Ovary (tissue), 3 donors: ENCODE data around the gene FCHSD1.

ENCODE experiments used
- EP300 ChIP-seq: sonication (generic); formaldehyde crosslinking; IDR thresholded peaks from one replicate; pipeline ENCODE4 v1.6.1; 2017; ENCODE audit warnings: antibody characterized with exemption
- POLR2A ChIP-seq: fragments of 450-650 bp; IDR thresholded peaks from one replicate; pipeline ENCODE4 v1.6.1; 2017; ENCODE audit warnings: antibody characterized with exemption, mild to moderate bottlenecking, moderate library complexity
- TF ChIP-seq, protein P1 (sequence below), 3 donors: fragments of 450-650 bp in 2 of 3; fragments of 200-600 bp in 1 of 3; IDR thresholded peaks; one replicate each; pipeline versions ENCODE4 v1.5.1 to v1.8.0; 2016 to 2022; ENCODE audit warnings: antibody characterized with exemption in 3 of 3, mild to moderate bottlenecking in 1 of 3
- donor health status: DM: no; HTN: no; CAD: no.

DNA sequence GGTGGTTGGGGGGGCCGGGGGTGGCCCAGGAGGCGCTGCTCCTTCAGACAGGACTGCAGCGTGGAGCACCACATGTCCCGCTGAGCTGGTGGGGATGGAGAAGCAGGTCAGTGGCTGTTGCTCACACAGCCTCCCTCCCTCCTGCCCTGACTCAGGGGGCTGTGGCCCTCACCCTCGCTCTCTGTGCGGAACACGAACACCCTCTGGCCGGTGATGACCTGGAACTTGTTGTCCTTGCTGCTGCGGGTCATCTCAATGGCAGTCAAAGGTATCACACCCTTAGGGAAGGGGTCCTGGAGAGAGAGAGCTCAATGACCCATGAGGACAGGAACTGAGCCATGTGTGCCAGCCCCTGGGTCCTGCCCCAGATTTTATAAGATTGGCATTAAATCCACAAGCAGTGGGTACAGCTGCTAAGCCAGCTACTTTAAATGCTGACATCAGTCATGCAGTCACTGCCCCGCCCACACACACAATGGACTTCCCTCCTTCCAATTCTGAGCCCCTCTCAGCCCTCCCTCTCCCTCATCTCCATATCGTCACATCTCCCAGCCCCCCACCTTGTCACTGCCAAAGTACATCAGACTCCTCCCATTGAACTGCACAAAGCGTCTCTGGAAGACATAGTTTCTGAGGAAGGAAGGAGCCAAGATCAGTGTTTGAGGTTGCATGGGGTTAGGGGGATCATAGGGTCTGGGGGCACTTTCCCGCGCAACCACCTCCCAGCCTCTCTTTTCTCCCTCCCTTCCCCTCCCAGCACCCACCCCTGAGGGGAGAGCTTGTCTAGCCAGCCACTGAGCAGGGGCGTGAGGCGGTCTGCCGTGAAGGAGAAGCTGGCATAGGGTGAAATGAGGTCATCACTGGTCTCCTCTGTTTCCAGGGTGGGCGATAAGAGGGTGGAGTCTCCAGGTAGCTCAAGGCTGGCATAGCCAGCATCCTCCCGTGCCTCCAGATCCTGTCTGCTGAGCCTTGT is 21.9 kb upstream of the FCHSD1 start:
- TF ChIP-seq, protein P1, sequence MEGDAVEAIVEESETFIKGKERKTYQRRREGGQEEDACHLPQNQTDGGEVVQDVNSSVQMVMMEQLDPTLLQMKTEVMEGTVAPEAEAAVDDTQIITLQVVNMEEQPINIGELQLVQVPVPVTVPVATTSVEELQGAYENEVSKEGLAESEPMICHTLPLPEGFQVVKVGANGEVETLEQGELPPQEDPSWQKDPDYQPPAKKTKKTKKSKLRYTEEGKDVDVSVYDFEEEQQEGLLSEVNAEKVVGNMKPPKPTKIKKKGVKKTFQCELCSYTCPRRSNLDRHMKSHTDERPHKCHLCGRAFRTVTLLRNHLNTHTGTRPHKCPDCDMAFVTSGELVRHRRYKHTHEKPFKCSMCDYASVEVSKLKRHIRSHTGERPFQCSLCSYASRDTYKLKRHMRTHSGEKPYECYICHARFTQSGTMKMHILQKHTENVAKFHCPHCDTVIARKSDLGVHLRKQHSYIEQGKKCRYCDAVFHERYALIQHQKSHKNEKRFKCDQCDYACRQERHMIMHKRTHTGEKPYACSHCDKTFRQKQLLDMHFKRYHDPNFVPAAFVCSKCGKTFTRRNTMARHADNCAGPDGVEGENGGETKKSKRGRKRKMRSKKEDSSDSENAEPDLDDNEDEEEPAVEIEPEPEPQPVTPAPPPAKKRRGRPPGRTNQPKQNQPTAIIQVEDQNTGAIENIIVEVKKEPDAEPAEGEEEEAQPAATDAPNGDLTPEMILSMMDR (IDR thresholded peaks at IDR 0.05) = no peak
- TF ChIP-seq POLR2A (no peak), EP300 (no peak)
